ENCODE results near the gene CEP170.

Gene CEP170

DNA sequence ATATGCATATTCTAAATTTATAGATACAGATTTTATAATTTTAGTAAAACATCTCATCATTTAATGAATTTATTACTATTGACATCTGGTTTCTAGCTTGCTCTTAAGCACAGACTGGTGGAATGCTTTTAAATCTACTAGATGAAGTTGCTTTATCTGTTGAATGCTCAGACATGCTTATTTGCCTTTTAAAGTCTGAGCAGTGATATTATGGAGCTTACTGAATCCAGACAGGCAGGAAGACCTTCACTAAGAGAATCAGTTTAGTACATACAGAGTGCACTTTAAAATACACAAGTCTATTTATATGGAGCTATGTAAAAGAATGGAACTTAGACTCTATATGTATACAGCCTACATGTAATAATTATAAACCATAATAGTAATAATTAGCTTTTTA lies 17.3 kb upstream of the CEP170 start:
- H3K79me2 ChIP-seq (ENCODE audit: insufficient read depth, low read length), result 0 out of 2 replicates have a peak, but pooled peaks cover 2% of the 10 kb centered on the region
- TF ChIP-seq, protein P1, sequence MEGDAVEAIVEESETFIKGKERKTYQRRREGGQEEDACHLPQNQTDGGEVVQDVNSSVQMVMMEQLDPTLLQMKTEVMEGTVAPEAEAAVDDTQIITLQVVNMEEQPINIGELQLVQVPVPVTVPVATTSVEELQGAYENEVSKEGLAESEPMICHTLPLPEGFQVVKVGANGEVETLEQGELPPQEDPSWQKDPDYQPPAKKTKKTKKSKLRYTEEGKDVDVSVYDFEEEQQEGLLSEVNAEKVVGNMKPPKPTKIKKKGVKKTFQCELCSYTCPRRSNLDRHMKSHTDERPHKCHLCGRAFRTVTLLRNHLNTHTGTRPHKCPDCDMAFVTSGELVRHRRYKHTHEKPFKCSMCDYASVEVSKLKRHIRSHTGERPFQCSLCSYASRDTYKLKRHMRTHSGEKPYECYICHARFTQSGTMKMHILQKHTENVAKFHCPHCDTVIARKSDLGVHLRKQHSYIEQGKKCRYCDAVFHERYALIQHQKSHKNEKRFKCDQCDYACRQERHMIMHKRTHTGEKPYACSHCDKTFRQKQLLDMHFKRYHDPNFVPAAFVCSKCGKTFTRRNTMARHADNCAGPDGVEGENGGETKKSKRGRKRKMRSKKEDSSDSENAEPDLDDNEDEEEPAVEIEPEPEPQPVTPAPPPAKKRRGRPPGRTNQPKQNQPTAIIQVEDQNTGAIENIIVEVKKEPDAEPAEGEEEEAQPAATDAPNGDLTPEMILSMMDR (IDR thresholded peaks at IDR 0.05; ENCODE audit: borderline replicate concordance, extremely low read depth, low read length, poor library complexity, severe bottlenecking), result no peak
- TF ChIP-seq EZH2 (IDR thresholded peaks at IDR 0.05; ENCODE audit: borderline replicate concordance, low read depth, low read length, severe bottlenecking), result no peak
- H3K9ac ChIP-seq (ENCODE audit: low read depth, low read length), result no peak overlapping the region
- no peaks in the 10 kb centered on the region for H3K27me3 ChIP-seq (ENCODE audit: insufficient read depth, low read length, poor library complexity)
- peaks cover 41% of the 10 kb centered on the region for H3K36me3 ChIP-seq (ENCODE audit: insufficient read depth, low read length)
- no peaks in the 10 kb centered on the region for H4K20me1 ChIP-seq (ENCODE audit: insufficient read depth, low read length)
- no peak for ATAC-seq (ENCODE audit: insufficient read depth, low read depth)
- H3K4me1 ChIP-seq (ENCODE audit: insufficient read depth, low read length), result peaks cover 2% of the 10 kb centered on the region; the same call in 1 of the 2 replicates
- no peak overlapping the region for H2AFZ ChIP-seq (ENCODE audit: low read depth, low read length)
- no peak overlapping the region for H3K27ac ChIP-seq (ENCODE audit: low read length)
- no peak for DNase-seq
- H3K4me3 ChIP-seq (ENCODE audit: low read depth in 1 of 2, low read length in 2 of 2), result no peak overlapping the region
- no peaks in the 10 kb centered on the region for H3K9me3 ChIP-seq (ENCODE audit: insufficient read depth, low read length, severe bottlenecking)
- H3K4me2 ChIP-seq (ENCODE audit: insufficient read depth, low read length), result no peak overlapping the region

DNA sequence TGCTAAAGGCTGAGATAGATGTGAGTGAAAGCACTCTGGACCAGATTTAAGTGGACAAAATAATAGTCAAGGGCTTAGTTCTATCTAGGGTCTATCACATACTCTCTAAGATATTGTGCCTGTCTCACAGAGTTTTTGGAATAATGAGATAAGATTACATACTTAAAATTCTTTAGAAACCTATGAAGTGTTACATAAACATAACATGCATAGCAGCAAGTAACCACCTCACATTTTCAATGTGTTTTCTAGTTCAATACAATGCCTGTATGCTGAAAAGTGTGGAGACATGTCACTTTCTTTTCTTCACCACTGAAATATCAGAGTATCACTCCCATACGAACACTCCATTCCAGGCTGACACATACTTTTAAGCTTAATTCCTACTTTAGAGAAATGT lies 16.9 kb upstream of the CEP170 start:
- H3K9ac ChIP-seq (ENCODE audit: low read depth, low read length), result no peak overlapping the region
- H3K4me1 ChIP-seq (ENCODE audit: insufficient read depth, low read length), result peaks cover 2% of the 10 kb centered on the region; the same call in 1 of the 2 replicates
- H3K4me3 ChIP-seq (ENCODE audit: low read depth in 1 of 2, low read length in 2 of 2), result no peak overlapping the region
- peaks cover 37% of the 10 kb centered on the region for H3K36me3 ChIP-seq (ENCODE audit: insufficient read depth, low read length)
- no peak overlapping the region for H3K4me2 ChIP-seq (ENCODE audit: insufficient read depth, low read length)
- H2AFZ ChIP-seq (ENCODE audit: low read depth, low read length), result no peak overlapping the region
- H3K79me2 ChIP-seq (ENCODE audit: insufficient read depth, low read length), result peaks cover 4% of the 10 kb centered on the region; the same call in 1 of the 2 replicates
- no peaks in the 10 kb centered on the region for H3K27me3 ChIP-seq (ENCODE audit: insufficient read depth, low read length, poor library complexity)
- H3K9me3 ChIP-seq (ENCODE audit: insufficient read depth, low read length, severe bottlenecking), result no peaks in the 10 kb centered on the region
- H4K20me1 ChIP-seq (ENCODE audit: insufficient read depth, low read length), result no peaks in the 10 kb centered on the region
- no peak overlapping the region for H3K27ac ChIP-seq (ENCODE audit: low read length)
- no peak for ATAC-seq (ENCODE audit: insufficient read depth, low read depth)
- TF ChIP-seq, protein P1 (IDR thresholded peaks at IDR 0.05; ENCODE audit: borderline replicate concordance, extremely low read depth, low read length, poor library complexity, severe bottlenecking), result no peak
- no peak for TF ChIP-seq EZH2 (IDR thresholded peaks at IDR 0.05; ENCODE audit: borderline replicate concordance, low read depth, low read length, severe bottlenecking)
- DNase-seq, result no peak

DNA sequence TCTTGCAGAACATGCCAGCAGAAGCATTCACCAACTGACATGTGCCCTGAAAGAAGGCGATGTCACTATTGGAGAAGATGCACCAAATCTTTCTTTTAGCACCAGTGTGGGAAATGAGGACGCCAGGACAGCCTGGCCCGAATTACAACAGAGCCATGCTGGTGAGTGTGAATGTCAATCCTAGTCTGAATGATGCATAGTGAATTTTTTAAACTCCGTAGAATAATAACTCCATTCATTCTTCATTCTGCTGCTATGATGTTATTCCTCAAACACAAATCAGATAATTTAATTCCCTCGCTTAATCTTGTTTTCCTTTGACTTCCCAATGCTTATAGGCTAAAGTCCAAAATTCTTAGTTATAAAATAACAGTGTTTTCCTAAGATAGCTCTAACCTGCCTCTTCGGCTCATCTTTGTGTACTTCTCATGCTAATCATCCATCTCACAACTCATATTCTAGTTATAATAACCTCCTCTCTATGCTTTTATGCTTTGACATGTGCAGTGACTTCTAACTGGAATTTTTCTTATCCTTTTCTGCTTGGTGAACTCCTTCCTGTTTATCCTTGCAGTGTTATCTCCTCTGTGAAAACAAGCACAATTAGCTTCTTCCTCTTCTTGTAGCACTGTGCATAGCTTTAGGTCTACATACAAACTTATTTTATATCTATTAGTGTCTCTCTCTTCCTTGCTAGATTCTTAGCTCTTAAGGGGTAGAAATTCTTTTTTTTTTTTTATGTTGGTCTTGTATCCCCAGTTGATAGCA lies 15.2 kb upstream of the CEP170 start:
- Histone ChIP-seq H3K36me3 (ENCODE audit: insufficient read depth, low read length) (peaks cover 26% of the 10 kb centered on the region), H3K4me1 (ENCODE audit: insufficient read depth, low read length) (peaks cover 2% of the 10 kb centered on the region; the same call in 1 of the 2 replicates), H3K27ac (ENCODE audit: low read length) (no peak overlapping the region), H2AFZ (ENCODE audit: low read depth, low read length) (no peak overlapping the region), H3K9me3 (ENCODE audit: insufficient read depth, low read length, severe bottlenecking) (no peaks in the 10 kb centered on the region), H3K9ac (ENCODE audit: low read depth, low read length) (no peak overlapping the region), H3K4me2 (ENCODE audit: insufficient read depth, low read length) (no peak overlapping the region), H3K27me3 (ENCODE audit: insufficient read depth, low read length, poor library complexity) (no peaks in the 10 kb centered on the region), H3K4me3 (ENCODE audit: low read depth in 1 of 2, low read length in 2 of 2) (no peak overlapping the region), H3K79me2 (ENCODE audit: insufficient read depth, low read length) (peaks cover 14% of the 10 kb centered on the region; the same call in 1 of the 2 replicates), H4K20me1 (ENCODE audit: insufficient read depth, low read length) (no peaks in the 10 kb centered on the region)
- ATAC-seq (ENCODE audit: insufficient read depth, low read depth), result no peak
- no peak for DNase-seq
- TF ChIP-seq, protein P1 (IDR thresholded peaks at IDR 0.05; ENCODE audit: borderline replicate concordance, extremely low read depth, low read length, poor library complexity, severe bottlenecking), result no peak
- TF ChIP-seq EZH2 (IDR thresholded peaks at IDR 0.05; ENCODE audit: borderline replicate concordance, low read depth, low read length, severe bottlenecking), result no peak
